Activated CD4-positive, alpha-beta T cell treated with anti-CD3 and anti-CD28 coated beads, Interleukin-2, amount 10 ng/mL, durations not matched to agents 7 days and 5 days (primary cell): ENCODE measurements around the gene PABPC4L. TPM values are rescaled to one million over a fixed set of nuclear protein-coding genes. Genes with fewer than 3 reads are reported as not detected.

Experiments used
- CTCF ChIA-PET: fragments of 350-600 bp; sonication (Branson Sonifier 250); formaldehyde crosslinking; loops from one replicate; lab custom pipeline; 2021; ENCODE audit warnings: antibody characterized with exemption; lab: Charles Lee
- POLR2A ChIA-PET: fragments of 350-600 bp; sonication (Branson Sonifier 250); formaldehyde crosslinking; loops from one replicate; lab custom pipeline; 2021; ENCODE audit warnings: antibody characterized with exemption; lab: Charles Lee
- DNase-seq: peaks from one replicate; pipeline ENCODE4 v3.0.0-alpha.2; 2020
- H3K27ac Mint-ChIP-seq: one replicate; pipeline ENCODE4 v1.8.0; 2021; ENCODE audit warnings: mild to moderate bottlenecking, moderate library complexity, mixed read lengths
- H3K27me3 Mint-ChIP-seq: one replicate; pipeline ENCODE4 v1.8.0; 2021; ENCODE audit warnings: mixed read lengths
- H3K36me3 Mint-ChIP-seq: one replicate; pipeline ENCODE4 v1.8.0; 2021; ENCODE audit warnings: low read depth, mixed read lengths
- H3K4me1 Mint-ChIP-seq: one replicate; pipeline ENCODE4 v1.8.0; 2021; ENCODE audit warnings: mixed read lengths
- H3K4me3 Mint-ChIP-seq: one replicate; pipeline ENCODE4 v1.8.0; 2021; ENCODE audit warnings: mild to moderate bottlenecking, moderate library complexity, mixed read lengths
- H3K9me3 Mint-ChIP-seq: one replicate; pipeline ENCODE4 v1.8.0; 2021; ENCODE audit warnings: mixed read lengths
- total RNA-seq, 2 experiments: library from RNA; stranded (reverse); gene quantifications; one replicate each; pipeline ENCODE4 v1.2.3, GENCODE V29; 2021

The PABPC4L gene
- total RNA-seq, 2 experiments from 2014 or later: not detected

DNA sequence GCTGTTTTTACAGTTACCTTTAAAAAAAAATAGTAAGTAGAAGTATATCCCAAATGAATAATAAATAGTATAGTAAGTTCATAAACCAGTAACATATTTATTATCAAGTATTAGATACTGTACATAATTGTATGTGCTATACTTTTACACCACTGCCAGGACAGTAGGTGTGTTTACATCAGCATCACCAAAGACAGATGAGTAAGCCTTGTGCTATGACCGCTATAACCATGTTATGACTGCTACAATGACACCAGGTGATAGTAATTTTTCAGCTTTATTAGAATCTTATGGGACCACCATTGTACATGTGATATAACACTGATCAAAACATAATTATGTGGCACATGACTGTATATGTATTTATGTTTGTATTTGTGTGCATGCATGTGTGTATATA is 27.3 kb downstream of the PABPC4L start:
- Mint-ChIP-seq H3K4me1 (no peaks in the 10 kb centered on the region), H3K9me3 (no peaks in the 10 kb centered on the region), H3K4me3 (no peak overlapping the region), H3K27ac (no peak overlapping the region), H3K27me3 (no peaks in the 10 kb centered on the region), H3K36me3 (no peaks in the 10 kb centered on the region)
- POLR2A ChIA-PET: interaction anchor here (0.7 kb wide), 1 partner anchor 454 kb away, joined by 3 read pairs; no protein-coding TSS in a partner anchor
- DNase-seq: no peak
- CTCF ChIA-PET: no interaction called here

DNA sequence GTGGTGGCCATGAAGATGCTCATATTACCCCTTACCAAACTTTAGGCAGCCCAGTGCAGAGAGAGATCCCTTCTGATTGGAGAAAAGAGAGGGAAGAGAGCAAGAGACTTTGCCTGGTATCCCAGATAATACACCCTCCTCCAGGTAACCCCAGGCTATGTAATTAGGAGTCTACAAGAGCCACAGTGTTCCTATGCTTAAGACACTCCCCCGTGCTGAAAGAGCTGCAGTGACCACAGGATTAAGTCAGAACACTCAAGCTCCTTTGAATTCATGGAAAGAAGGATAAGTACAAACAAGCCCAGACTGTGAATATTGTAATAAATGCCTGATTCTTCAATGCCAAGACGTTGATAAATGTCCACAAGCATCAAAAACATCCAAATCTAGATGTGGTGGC is 41.4 kb downstream of the PABPC4L start:
- POLR2A ChIA-PET: no interaction called here
- no peaks in the 10 kb centered on the region for H3K27me3 Mint-ChIP-seq
- H3K4me3 Mint-ChIP-seq: no peak overlapping the region

DNA sequence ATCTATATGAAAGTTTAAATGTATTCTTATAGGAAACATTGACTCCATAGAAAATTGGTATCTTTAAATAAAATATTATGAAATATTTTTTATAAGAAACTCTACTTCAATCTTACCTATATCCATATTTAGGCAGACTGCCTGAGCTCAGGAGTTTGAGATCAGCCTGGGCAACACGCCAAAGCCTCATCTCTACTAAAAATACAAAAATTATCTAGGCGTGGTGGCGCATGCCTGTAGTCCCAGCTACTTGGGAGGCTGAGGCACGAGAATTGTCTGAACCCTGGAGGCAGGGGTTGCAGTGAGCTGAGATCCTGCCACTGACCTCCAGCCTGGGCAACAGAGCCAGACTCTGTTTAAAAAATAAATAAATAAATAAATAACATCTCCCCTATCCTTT is 47.5 kb downstream of the PABPC4L start:
- DNase-seq: no peak
- no peak overlapping the region for H3K4me3 Mint-ChIP-seq
- ChIA-PET POLR2A (no interaction called here), CTCF (interaction anchor here (0.6 to 0.8 kb wide), 2 partner anchors 129 to 486 kb away, joined by 3 read pairs; no protein-coding TSS in a partner anchor)
- peaks cover 3% of the 10 kb centered on the region for H3K9me3 Mint-ChIP-seq
- no peaks in the 10 kb centered on the region for H3K36me3 Mint-ChIP-seq
- H3K27ac Mint-ChIP-seq: no peak overlapping the region
- H3K4me1 Mint-ChIP-seq: no peaks in the 10 kb centered on the region
- H3K27me3 Mint-ChIP-seq: no peaks in the 10 kb centered on the region

More for the DNA sequence above, 41.4 kb downstream of the PABPC4L start:
- CTCF ChIA-PET: no interaction called here
- H3K9me3 Mint-ChIP-seq: no peaks in the 10 kb centered on the region
- H3K4me1 Mint-ChIP-seq: no peaks in the 10 kb centered on the region
- H3K27ac Mint-ChIP-seq: no peak overlapping the region
- no peak for DNase-seq
- no peaks in the 10 kb centered on the region for H3K36me3 Mint-ChIP-seq

DNA sequence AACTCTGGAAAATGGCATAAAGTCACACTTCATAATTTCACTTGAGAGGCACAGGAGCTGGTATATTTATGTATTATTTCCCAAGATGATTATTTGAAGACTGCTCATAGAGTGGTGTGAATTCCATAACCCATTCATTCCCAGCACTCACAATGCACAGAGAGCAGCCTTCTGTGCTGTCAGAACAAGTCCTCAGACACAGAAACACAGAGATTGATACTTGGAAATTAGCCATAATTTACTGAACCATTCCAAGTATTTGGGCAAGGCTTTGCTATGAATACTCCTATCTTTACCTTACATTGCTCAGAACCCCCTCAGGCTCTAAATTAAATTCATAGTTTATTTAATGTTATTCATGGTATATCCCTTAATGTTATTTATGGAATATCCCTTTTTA is 53.6 kb downstream of the PABPC4L start:
- H3K4me3 Mint-ChIP-seq: no peak overlapping the region
- H3K9me3 Mint-ChIP-seq: peaks cover 3% of the 10 kb centered on the region
- no peaks in the 10 kb centered on the region for H3K27me3 Mint-ChIP-seq
- H3K36me3 Mint-ChIP-seq: no peaks in the 10 kb centered on the region
- ChIA-PET POLR2A (no interaction called here), CTCF (interaction anchor here (0.6 kb wide), 1 partner anchor 484 kb away, joined by 3 read pairs; no protein-coding TSS in a partner anchor)
- no peaks in the 10 kb centered on the region for H3K4me1 Mint-ChIP-seq
- no peak overlapping the region for H3K27ac Mint-ChIP-seq
- DNase-seq: no peak
